GM23248 (cell line): ENCODE results near the gene TYW1. TPM values are rescaled to one million over a fixed set of nuclear protein-coding genes. Genes with fewer than 3 reads are reported as not detected.
"Not testable (repeated sequence)": the region's sequence is repeated elsewhere in the genome, so short reads cannot be mapped to it uniquely, and the experiment has no call there.

Experiments
- DNase-seq: peaks from one replicate; pipeline ENCODE4 v3.0.0-alpha.2; 2015
- H2AFZ ChIP-seq: fragments of 200-600 bp; sonication (generic); 2 replicates; pipeline ENCODE4 v1.6.1; 2016; ENCODE audit warnings: antibody characterized with exemption
- H3F3A ChIP-seq: fragments of 200-600 bp; sonication (generic); 2 replicates; pipeline ENCODE4 v1.6.1; 2016; ENCODE audit warnings: mild to moderate bottlenecking, antibody characterized with exemption, mixed run types; ENCODE audit not compliant: insufficient read depth
- H3K27ac ChIP-seq: fragments of 200-600 bp; sonication (generic); 2 replicates; pipeline ENCODE4 v1.5.1; 2016; ENCODE audit warnings: mild to moderate bottlenecking
- H3K27me3 ChIP-seq: fragments of 200-600 bp; sonication (generic); replicated peaks from 2 replicates; pipeline ENCODE4 v1.6.1; 2016; ENCODE audit warnings: mild to moderate bottlenecking; ENCODE audit not compliant: insufficient read depth
- H3K36me3 ChIP-seq: fragments of 200-600 bp; sonication (generic); 2 replicates; pipeline ENCODE4 v1.6.1; 2016; ENCODE audit warnings: low read depth, mild to moderate bottlenecking
- H3K4me1 ChIP-seq: fragments of 200-600 bp; sonication (generic); 2 replicates; pipeline ENCODE4 v1.6.1; 2016; ENCODE audit warnings: mild to moderate bottlenecking; ENCODE audit not compliant: insufficient read depth
- H3K4me2 ChIP-seq: fragments of 200-600 bp; sonication (generic); one replicate; pipeline ENCODE4 v1.6.1; 2016; ENCODE audit warnings: mild to moderate bottlenecking; ENCODE audit not compliant: unreplicated experiment
- H3K4me3 ChIP-seq: fragments of 200-600 bp; sonication (generic); 2 replicates; pipeline ENCODE4 v1.5.1; 2016; ENCODE audit warnings: mild to moderate bottlenecking
- H3K79me2 ChIP-seq: fragments of 200-600 bp; sonication (generic); 2 replicates; pipeline ENCODE4 v1.6.1; 2016; ENCODE audit warnings: mild to moderate bottlenecking; ENCODE audit not compliant: insufficient read depth
- H3K9ac ChIP-seq: fragments of 200-600 bp; sonication (generic); 2 replicates; pipeline ENCODE4 v1.6.1; 2016; ENCODE audit warnings: mild to moderate bottlenecking
- H3K9me2 ChIP-seq: fragments of 200-600 bp; sonication (generic); 2 replicates; pipeline ENCODE4 v1.6.1; 2016; ENCODE audit warnings: mixed run types, mild to moderate bottlenecking, moderate library complexity; ENCODE audit not compliant: insufficient read depth
- H3K9me3 ChIP-seq: fragments of 200-600 bp; sonication (generic); one replicate; pipeline ENCODE4 v1.6.1; 2017; ENCODE audit warnings: low read depth
- H4K20me1 ChIP-seq: fragments of 200-600 bp; sonication (generic); 2 replicates; pipeline ENCODE4 v1.6.0; 2016; ENCODE audit not compliant: insufficient read depth
- EZH2 ChIP-seq: fragments of 200-600 bp; sonication (generic); IDR thresholded peaks from 2 replicates; pipeline ENCODE4 v1.6.1; 2018; ENCODE audit warnings: antibody characterized with exemption, mild to moderate bottlenecking; ENCODE audit not compliant: insufficient read depth, poor library complexity, severe bottlenecking
- EZH2phosphoT487 ChIP-seq: fragments of 200-600 bp; sonication (generic); IDR thresholded peaks from 2 replicates; pipeline ENCODE4 v1.6.1; 2018; ENCODE audit warnings: antibody characterized with exemption, moderate library complexity, mild to moderate bottlenecking, low read depth; ENCODE audit not compliant: insufficient read depth
- WGBS, 2 experiments: methylation state at CpG; one replicate each; pipeline ENCODE4 v1.1.6; 2015 to 2017; ENCODE audit warnings: low lambda C conversion rate in 2 of 2, low coverage in 1 of 2; ENCODE audit errors: missing lambda C conversion rate in 2 of 2; 5-methylcytosine and 5-hydroxymethylcytosine counted together
- in situ Hi-C: fragments of 300-500 bp; cut with MboI; formaldehyde crosslinking; loops from 2 replicates; pipeline ENCODE4 v1.15.0; 2020
- polyA plus RNA-seq: library from polyadenylated mRNA; unstranded; fragments of >200 nt; fragmentation: Nextera tagmentation; extraction: Ambion mirVana; gene quantifications from 2 replicates; pipeline ENCODE4 v1.2.1, GENCODE V29; 2016
- total RNA-seq: library from RNA; depleted of rRNA; stranded (reverse); fragments of >200 nt; shearing (Covaris generic); gene quantifications from 2 replicates; pipeline ENCODE4 v1.2.3, GENCODE V29; 2014

Gene TYW1
- total and polyA plus RNA-seq, 2 experiments from 2014 or later: 11.1 to 14.7 TPM

DNA sequence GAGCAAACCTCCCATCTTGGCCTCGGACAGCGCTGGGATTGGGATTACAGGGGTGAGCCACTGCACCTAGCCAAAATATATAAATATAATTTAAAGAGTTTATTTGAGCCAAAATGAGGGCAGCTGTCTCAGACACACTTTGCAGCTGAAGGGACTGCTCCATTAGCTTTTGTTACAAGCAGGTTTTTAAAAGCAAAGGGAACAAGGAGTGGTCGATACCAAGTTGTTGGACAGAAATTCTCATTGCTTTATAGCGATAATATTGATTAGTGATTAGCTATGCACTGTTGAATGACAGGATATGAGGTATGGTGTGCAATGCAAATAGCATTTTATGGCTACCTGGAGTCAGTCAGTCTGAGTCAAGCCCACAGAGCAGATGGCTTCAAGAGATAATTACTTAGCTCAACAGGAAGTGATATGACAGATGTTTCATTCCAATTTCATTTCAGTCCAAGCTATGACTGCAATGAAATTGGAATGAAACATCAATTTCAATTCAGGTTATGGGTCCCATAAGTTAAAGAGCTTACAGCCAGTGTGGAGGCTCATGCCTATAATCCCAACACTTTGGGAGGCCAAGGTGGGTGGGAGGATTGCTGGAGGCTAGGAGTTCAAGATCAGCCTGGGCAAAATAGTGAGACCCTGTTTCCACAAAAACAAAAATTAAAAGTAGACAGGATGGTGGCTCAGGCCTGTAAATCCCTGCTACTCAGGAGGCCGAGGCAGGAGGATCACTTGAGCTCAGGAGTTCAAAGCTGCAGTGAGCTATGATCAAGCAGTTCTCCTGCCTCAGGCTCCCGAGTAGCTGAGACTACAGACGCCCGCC lies 23.1 kb downstream of the TYW1 start:
- Histone ChIP-seq H3K9me2 (no peaks in the 10 kb centered on the region), H3K4me2 (peak overlapping the region; percentile 11), H3K79me2 (no peaks in the 10 kb centered on the region), H2AFZ (no peak overlapping the region), H3K36me3 (no peaks in the 10 kb centered on the region; the same call in 1 of the 2 replicates), H3K9me3 (no peaks in the 10 kb centered on the region), H3K27me3 (no peaks in the 10 kb centered on the region), H3K27ac (peak overlapping the region; percentile 38), H3K4me3 (no peak overlapping the region), H4K20me1 (no peaks in the 10 kb centered on the region), H3K9ac (no peak overlapping the region), H3K4me1 (peaks cover 10% of the 10 kb centered on the region), H3F3A (peaks cover 6% of the 10 kb centered on the region; the same call in 1 of the 2 replicates)
- no peak for TF ChIP-seq EZH2phosphoT487
- TF ChIP-seq EZH2: no peak
- 82 to 84% methylated on average over 8 of the region's 8 CpGs for WGBS, 2 experiments
- in situ Hi-C loops: no loop called here
- peak; percentile 70 for DNase-seq

DNA sequence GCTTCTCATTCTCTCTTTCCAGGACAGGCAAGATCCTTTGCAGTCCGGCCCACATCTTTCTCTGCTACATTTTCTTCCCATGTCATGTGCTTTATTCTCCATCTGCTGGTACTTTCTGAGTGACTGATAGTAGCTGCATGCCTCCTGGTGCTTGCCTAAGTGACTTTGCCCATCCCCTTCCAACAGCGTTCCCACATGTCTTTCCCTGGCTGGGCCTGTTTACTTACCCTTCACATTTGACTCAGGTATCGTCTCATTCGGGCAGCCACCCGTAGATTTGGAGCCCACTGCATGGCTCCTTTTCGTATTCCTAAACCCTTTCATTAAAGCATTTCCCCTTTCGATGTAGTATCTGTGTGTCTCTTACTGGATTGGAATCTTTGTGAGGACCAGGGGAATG lies 24.6 kb downstream of the TYW1 start:
- 86 to 90% methylated on average over 7 of the region's 7 CpGs for WGBS, 2 experiments
- Histone ChIP-seq H3K4me1 (peaks cover 22% of the 10 kb centered on the region), H3K27me3 (no peaks in the 10 kb centered on the region), H3K9me3 (no peaks in the 10 kb centered on the region), H4K20me1 (no peaks in the 10 kb centered on the region), H3K9me2 (no peaks in the 10 kb centered on the region), H3K4me2 (no peak overlapping the region), H3F3A (peaks cover 16% of the 10 kb centered on the region; the same call in 1 of the 2 replicates), H3K4me3 (no peak overlapping the region), H2AFZ (no peak overlapping the region), H3K9ac (no peak overlapping the region), H3K79me2 (no peaks in the 10 kb centered on the region), H3K36me3 (no peaks in the 10 kb centered on the region; the same call in 1 of the 2 replicates), H3K27ac (no peak overlapping the region)
- DNase-seq: no peak
- TF ChIP-seq EZH2 (no peak), EZH2phosphoT487 (no peak)
- in situ Hi-C loops: no loop called here

DNA sequence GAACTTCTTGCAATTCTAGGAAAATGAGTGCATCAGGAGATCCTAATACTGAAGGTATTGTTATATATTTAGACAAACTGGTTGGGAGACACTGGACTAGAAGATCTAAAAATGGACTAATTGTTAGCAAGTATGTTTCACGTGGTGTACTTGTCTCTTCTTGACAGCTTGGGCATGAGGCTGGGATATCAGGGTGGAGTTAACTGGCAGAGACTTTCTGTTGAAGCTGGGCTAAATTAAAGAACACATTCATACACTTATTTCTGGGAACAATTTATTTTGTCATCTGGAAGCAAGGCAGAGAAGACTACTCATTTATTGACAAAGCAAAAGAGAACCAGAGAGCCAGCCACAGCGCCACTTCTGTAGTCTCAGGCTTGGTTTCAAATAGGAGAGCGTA lies 25.9 kb downstream of the TYW1 start:
- Histone ChIP-seq H3K79me2 (no peaks in the 10 kb centered on the region), H3K4me1 (peaks cover 24% of the 10 kb centered on the region), H3K27ac (no peak overlapping the region), H3K9ac (no peak overlapping the region), H3K9me2 (no peaks in the 10 kb centered on the region), H3F3A (peaks cover 16% of the 10 kb centered on the region; the same call in 1 of the 2 replicates), H4K20me1 (no peaks in the 10 kb centered on the region), H3K36me3 (no peaks in the 10 kb centered on the region; the same call in 1 of the 2 replicates), H3K27me3 (no peaks in the 10 kb centered on the region), H2AFZ (no peak overlapping the region), H3K4me2 (peak overlapping the region; percentile 19), H3K4me3 (no peak overlapping the region), H3K9me3 (no peaks in the 10 kb centered on the region)
- peak; percentile 24 for DNase-seq
- TF ChIP-seq EZH2 (no peak), EZH2phosphoT487 (no peak)
- in situ Hi-C loops: no loop called here
- 44 to 48% methylated on average over 3 of the region's 3 CpGs for WGBS, 2 experiments

DNA sequence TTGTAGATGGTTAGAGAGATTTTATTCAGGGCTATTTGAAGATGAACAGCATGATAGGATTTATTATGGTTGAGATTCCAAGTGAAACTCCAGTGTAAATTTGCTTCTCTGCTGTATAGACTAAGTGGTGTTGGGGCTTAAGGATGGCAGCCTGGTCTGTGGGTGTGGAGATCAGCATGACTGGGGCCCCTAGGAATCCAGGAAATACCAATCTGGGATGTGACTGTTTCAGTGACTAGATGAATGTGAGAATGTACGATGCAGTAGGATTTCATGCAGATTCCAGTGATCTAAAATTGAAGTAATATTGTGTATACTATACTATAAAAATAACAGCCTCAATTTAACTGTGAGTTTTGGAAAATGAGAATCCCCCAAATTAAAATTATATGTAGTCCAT lies 28.8 kb downstream of the TYW1 start:
- 0% methylated on average over 1 of the region's 1 CpG for WGBS, 2 experiments
- H3K4me2 ChIP-seq: peak overlapping the region; percentile 73
- H3K9me3 ChIP-seq, H3F3A ChIP-seq, H4K20me1 ChIP-seq, H3K79me2 ChIP-seq, in situ Hi-C loops, H3K27me3 ChIP-seq, H3K9me2 ChIP-seq, H3K36me3 ChIP-seq: not testable (repeated sequence)
- peak overlapping the region; percentile 44 for H3K9ac ChIP-seq
- peak overlapping the region; percentile 76 for H3K27ac ChIP-seq
- H3K4me1 ChIP-seq: peaks cover 21% of the 10 kb centered on the region
- DNase-seq: peak; percentile 71
- H2AFZ ChIP-seq: peak overlapping the region; percentile 72; the same call in 1 of the 2 replicates
- H3K4me3 ChIP-seq: peak overlapping the region; percentile 38; the same call in 1 of the 2 replicates

DNA sequence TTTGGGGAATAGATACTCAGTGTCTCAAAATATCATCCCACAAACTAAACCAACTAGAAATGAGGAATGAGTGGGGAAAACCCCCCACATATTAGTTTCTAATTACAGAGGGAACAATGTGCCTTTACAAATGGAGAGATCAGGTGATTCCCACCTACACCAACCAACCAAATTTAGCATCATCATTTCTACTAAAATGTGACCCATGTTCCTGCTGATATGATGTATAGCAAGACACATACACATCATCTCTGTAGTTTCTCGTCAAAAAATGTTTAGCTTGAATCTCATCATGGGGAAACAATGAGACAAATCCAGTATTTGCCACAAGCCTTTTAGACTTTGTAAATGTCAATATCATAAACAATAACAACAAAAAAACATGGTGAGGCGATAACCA lies 35.1 kb downstream of the TYW1 start:
- H3K9me2 ChIP-seq, H3K9ac ChIP-seq, H4K20me1 ChIP-seq, H3F3A ChIP-seq, H3K27me3 ChIP-seq, H3K79me2 ChIP-seq, H3K4me2 ChIP-seq, DNase-seq, H3K9me3 ChIP-seq, H3K4me1 ChIP-seq, H3K27ac ChIP-seq, H3K4me3 ChIP-seq, in situ Hi-C loops, H3K36me3 ChIP-seq, H2AFZ ChIP-seq: not testable (repeated sequence)
- 98 to 100% methylated on average over 2 of the region's 2 CpGs for WGBS, 2 experiments
